Measurements from ENCODE around the gene AGBL4.
A peak's percentile ranks its signal among the peaks of the same experiment; 100 is the strongest.

The AGBL4 gene

DNA sequence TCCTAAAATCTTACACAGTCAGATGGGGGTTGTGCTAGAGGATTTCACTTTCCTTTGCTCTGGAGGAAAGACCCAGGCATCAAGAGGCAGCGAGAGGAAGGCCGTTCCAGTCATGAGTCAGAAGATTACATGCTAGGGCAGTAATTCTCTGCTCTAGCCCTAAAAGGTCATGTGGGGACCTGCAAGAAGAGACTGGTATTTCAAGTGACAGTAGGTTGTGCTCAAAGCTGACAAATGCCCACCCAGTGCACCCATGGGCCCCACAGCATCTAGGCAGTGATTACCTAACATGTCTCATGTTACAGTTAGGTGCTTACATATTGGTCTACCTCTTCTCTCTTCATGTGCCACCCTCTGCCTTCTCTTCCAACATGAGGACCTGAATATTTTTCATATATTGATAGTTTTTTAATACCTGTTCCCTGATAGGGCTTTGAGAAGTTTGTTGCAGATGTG, 1147.4 kb downstream of the AGBL4 start:
- no peak for DNase-seq

GRCh38 chr1:48875552-48876329, 1148.0 kb downstream of the AGBL4 start:
- no peak for DNase-seq

DNA sequence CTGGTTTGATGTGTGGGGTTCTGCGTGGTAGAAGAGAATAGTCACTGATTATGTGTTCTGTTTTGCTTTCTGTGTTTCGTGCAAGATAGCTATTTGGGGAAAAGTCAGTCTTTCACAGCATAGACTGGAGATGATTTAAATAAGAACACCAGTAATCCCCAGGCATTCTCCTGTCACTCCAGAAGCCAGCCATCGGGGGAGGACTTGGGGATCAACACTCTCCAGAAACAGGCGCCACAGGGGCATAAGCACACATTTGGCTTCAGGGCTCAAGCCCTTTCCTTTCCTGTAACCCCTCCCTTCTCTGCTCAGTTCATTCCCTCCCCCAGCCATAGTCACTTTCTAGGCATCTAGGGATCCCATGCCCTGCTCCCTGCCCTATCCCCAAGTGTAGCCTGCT, 1149.8 kb downstream of the AGBL4 start:
- no peak for DNase-seq

DNA sequence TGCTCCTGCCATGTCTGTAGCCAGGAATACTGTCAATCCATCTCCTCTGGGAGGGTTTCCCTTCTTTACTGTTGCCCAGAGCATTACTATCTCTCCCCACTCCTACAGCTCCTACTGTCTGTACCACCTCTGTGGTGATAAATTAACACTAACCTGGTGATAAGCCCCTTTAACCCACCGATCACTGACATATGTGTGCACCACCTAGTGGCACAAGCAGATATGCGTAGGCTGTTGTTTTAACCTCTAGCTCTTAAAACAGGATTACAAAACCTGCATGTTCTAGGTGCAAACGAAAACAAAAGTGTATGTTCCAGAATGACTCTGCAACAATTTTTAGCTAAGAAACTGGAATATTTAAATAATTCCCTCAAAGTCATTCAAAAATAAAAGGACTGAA, 1153.2 kb downstream of the AGBL4 start:
- DNase-seq: no peak

- DNase-seq: no peak
Measured at GRCh38 chr1:48869116-48869893, 1154.4 kb downstream of the AGBL4 start.

GRCh38 chr1:48864913-48865312, 1158.8 kb downstream of the AGBL4 start:
- DNase-seq: no peak

DNA sequence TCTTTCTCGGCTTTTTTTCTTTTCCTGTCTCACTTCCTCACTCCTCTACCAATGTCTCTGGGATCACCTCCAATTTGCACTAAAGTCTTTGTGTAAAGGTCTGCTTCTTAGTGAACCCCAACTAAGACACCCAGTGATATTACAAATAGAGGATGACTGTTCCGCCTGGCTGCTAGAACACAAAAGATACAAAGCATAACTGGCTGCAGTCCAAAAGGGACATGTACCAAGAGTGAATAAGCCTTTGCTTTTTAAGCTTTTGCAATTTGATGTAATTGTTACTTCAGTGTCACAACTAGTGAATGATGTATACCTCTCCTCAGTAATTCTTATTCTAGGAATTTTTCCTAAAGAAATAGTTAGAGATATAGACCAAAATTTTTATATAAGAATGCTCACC, 1164.3 kb downstream of the AGBL4 start:
- DNase-seq: no peak

DNA sequence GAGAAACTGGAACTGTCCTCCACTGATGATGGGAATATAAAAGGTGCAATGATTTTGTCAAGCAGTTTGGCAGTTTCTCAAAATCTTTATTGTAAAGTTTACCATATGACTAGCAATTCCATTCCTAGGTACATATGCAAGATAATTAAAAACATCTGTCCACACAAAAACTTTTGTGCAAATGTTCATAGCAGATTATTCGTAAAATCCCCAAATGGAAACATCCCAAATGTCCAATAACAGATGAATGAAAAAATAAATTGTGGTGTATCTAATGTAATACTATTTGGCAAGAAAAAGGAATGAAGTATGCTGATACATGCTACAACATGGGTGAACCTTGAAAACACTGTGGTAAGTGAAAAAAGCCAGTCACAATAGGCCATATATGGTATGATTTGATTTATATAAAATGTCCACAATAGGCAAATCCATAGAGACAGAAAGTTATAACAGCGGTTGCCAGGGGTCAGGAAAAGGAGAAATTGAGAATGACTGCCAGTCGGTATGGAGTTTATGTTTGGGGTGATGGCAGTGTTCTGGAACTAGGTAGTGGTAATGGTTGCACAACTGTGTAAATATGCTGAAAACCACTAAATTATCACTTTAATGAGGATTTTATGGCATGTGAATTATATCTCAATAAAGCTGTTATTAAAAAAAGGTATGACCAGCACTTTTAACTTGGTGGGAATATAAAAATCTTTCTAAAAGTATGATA, 1165.4 kb downstream of the AGBL4 start:
- no peak for DNase-seq

GRCh38 chr1:48853006-48853405, 1170.7 kb downstream of the AGBL4 start:
- no peak for DNase-seq

- DNase-seq: no peak
Measured at GRCh38 chr1:48851638-48852037, 1172.1 kb downstream of the AGBL4 start.

DNA sequence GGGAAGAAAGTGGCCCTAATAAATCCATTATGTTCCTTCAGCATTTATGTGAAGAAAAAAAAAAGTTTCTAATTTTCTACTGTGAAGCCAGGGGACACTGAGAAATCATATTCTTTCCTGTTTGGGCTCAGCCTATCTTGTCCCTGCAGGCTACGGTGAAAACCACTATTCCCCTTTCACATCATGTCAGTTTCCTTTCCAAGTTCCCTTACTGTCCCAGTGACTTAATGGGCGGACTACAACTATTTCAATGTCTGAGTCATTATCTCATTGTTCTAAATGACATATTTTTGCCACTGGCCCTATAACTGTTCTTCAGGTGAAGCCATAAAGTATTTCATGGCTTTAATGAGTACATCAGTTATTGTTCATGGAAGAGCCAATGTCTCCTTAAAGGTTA, 1175.7 kb downstream of the AGBL4 start:
- no peak for DNase-seq

DNA sequence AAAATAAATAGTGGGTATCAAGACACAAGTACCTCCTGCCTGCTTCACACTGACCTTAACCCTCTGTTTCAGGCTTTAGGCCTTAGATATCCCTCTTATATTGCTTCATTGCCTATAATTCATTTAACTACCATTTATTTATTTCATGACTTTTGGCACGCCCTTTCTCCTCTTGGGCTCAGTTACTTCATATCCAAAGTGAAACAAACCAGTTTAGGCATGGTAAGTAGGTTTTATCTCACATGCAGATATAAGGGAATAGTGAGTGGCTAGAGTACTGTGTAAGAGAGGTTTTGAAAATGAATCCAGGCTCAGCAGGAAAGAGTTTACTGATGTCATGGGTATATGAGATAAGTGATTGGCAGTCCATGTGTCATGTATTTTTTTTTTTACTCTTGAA, 1177.3 kb downstream of the AGBL4 start:
- DNase-seq: no peak

- no peak for DNase-seq
Measured at GRCh38 chr1:48844187-48844586, 1179.6 kb downstream of the AGBL4 start.

GRCh38 chr1:48841966-48842365, 1181.8 kb downstream of the AGBL4 start:
- DNase-seq: no peak

DNA sequence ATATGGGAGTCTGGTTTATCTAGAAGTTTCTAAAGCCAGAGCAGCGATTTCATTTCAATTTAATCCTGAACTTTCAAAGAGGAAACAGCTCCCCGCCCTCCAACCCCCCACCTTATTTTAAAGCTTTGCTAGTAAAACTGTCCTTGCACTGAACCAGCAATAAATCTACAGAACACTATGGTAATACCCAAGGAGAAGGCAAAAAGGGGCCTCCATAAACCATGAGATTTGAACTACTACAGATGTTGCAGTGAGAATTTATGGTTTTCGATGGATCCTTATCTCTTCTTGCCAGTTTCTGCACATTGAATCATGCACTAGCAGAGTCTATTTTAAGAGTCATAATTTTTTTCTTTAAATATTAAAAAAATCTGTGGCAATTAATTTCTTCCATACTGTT, 1182.3 kb downstream of the AGBL4 start:
- no peak for DNase-seq

DNA sequence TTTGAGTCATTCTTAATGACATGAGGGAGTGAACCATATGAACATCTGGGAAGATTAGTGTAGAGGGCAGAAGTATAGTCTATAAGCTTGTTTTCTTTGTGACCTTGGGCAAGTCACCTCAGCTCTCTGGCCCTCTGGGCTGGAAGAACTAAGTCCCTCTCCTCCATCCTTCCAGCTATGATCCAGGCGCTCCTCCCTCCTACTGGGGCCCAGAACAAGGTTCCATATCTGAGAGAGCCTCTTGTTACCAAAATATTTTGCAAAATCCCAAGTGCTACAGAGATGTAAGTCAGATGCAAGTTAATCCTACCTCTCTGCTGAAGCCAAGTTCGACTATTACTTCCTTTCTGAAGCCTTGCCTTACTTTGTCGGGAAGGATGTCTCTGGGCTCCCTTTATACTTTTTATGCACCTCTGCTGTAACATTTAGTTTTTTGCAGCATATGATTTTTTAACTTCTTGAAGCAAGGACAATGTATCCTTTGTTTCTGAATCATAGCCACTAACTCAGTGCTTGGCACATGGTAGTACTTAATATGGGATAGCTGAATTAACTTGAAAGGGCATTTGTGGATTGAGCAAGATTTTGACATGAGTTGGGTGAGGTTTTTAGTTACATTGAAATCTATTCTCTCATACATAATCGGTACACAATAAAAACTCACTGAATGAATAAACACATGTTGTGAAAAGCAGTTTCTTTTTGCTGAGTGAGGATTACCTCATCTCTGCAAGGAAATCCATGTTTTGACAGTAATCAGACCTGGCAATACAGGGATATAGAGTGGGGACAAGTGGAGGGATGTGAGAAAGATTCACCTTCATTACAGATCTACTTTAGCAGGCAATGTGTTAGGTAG, 1192.4 kb downstream of the AGBL4 start:
- no peak for DNase-seq

DNA sequence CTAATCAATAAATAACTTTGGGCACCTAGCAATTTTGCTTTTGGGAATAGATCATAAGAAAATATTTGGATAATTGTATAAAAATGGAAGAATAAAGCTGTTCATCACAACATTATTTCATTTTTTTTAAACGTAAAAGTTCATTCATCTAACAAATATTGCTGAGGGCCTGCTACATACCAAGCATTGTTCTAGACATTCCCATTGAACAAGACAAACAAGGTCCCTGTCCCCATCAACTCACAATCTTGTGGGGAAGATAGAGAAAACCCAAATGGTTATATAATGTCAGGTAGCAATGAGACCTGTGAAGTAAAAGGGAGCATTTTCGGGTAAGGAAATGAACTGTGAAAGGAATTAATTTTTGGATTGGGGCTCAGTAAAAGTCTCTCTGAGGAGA, 1193.0 kb downstream of the AGBL4 start:
- DNase-seq: no peak

GRCh38 chr1:48829446-48829845, 1194.3 kb downstream of the AGBL4 start:
- no peak for DNase-seq

DNA sequence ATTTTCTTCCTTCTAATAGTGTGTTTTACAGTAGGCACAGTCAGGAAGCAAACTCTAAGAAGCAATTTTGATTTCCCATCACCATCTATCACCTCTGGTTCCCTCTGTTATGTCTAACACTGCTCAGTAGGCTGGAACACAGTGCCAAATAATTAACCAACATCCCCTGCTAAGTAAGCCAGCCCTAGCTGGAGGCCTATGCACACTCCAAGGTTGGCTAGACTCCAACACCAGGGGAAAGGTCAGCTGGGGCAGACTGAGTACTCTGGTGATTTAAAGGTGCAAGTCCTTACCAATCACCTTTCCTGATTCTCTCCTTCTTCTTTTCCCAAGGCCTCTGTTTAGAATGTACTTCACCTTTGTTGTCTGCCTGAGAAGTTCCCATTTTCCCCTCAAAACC, 1200.6 kb downstream of the AGBL4 start:
- DNase-seq: no peak

GRCh38 chr1:48820491-48820890, 1203.3 kb downstream of the AGBL4 start:
- DNase-seq: no peak

DNA sequence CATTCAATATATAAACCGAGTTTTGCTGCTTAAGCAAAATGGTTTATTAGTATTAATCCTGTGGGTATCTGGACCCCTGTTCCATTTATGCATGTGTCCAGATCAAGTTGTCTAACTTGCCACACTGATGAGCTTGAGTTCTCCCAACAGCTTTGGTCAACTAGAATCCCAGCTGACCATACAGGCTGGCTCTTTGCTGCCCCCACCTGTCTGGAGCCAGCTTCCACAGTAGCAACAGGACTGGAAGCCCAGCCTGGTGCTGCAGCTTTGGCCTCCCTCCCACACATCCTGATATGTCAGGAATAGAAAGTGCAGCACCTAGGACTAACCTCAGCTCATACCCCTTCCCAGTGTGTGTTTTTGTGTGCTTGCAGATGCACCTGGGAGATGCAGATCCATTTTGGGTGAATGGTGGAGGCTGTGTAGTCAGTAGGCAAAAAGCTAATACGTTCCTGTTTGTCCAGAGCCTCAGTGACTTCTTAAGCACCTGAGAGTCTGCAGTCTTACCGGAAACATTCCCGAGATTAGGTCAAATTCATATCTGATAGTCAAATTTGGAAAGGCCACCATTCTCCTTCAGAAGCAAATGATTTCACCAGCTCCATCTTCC, 1206.1 kb downstream of the AGBL4 start:
- peak; percentile 65 for DNase-seq

GRCh38 chr1:48810740-48811139, 1213.0 kb downstream of the AGBL4 start:
- DNase-seq: no peak
